Thyroid gland (tissue), 4 donors: ENCODE data around the gene ADAMTSL3.

Experiments
- CTCF ChIP-seq, 6 experiments: fragments of 200-600 bp in 3 of 6; fragments of 450-650 bp in 3 of 6; sonication (generic) in 3 of 6; IDR thresholded peaks; one replicate each; pipeline ENCODE4 v1.5.1; 2016 to 2019; ENCODE audit warnings: antibody characterized with exemption in 6 of 6, mild to moderate bottlenecking in 2 of 6, inconsistent platforms in 1 of 6, moderate library complexity in 1 of 6
- POLR2A ChIP-seq, 2 donors: fragments of 450-650 bp; IDR thresholded peaks; one replicate each; pipeline ENCODE4 v1.6.1; 2017; ENCODE audit warnings: antibody characterized with exemption in 2 of 2, mild to moderate bottlenecking in 2 of 2, moderate library complexity in 1 of 2

- TF ChIP-seq POLR2A (IDR thresholded peaks at IDR 0.05) (no peak), CTCF (IDR thresholded peaks at IDR 0.05) (no peak)
These were observed 19.5 kb downstream of the ADAMTSL3 start for GRCh38 chr15:83673385-83673784.
